Ascending aorta (tissue), 2 donors: Measurements from ENCODE around the gene SYCN. TPM values are rescaled to one million over a fixed set of nuclear protein-coding genes. Genes with fewer than 3 reads are reported as not detected.

Experiments
- DNase-seq, 2 donors: peaks; one replicate each; pipeline ENCODE4 v3.0.0-alpha.2; 2019; ENCODE audit warnings: low spot score in 2 of 2
- H3K27ac ChIP-seq, 2 donors: fragments of 200-600 bp; sonication (generic); one replicate each; pipeline ENCODE4 v1.5.1; 2016 to 2017; ENCODE audit warnings: mild to moderate bottlenecking in 1 of 2
- H3K27me3 ChIP-seq: fragments of 200-600 bp; sonication (generic); one replicate; pipeline ENCODE4 v1.5.1; 2017
- H3K36me3 ChIP-seq, 2 donors: fragments of 200-600 bp; sonication (generic); one replicate each; pipeline ENCODE4 v1.5.1; 2016
- H3K4me1 ChIP-seq, 2 donors: fragments of 200-600 bp; sonication (generic); one replicate each; pipeline ENCODE4 v1.5.1; 2016 to 2017; ENCODE audit warnings: mild to moderate bottlenecking in 1 of 2
- H3K4me3 ChIP-seq, 2 donors: fragments of 200-600 bp; sonication (generic); one replicate each; pipeline ENCODE4 v1.5.1; 2016 to 2017; ENCODE audit warnings: mild to moderate bottlenecking in 1 of 2
- H3K9me3 ChIP-seq, 2 donors: fragments of 200-600 bp; sonication (generic); one replicate each; pipeline ENCODE4 v1.5.1; 2016
- intact Hi-C: fragments of 100-400 bp; cut with DNase I; formaldehyde crosslinking; loops from one replicate; pipeline ENCODE4 v1.15.1; 2023
- total RNA-seq: library from RNA; depleted of rRNA; stranded (reverse); fragments of >200 nt; gene quantifications from one replicate; pipeline ENCODE4 v1.1.0, GENCODE V29; 2016
- TF ChIP-seq, protein P1 (sequence below), 3 experiments: fragments of 200-600 bp in 2 of 3; fragments of 450-650 bp in 1 of 3; sonication (generic) in 2 of 3; IDR thresholded peaks; one replicate each; pipeline ENCODE4 v1.5.1; 2016 to 2019; ENCODE audit warnings: antibody characterized with exemption in 3 of 3, mild to moderate bottlenecking in 1 of 3, moderate library complexity in 1 of 3

The SYCN gene
- total RNA-seq, 1 donor from 2014 or later: not detected

DNA sequence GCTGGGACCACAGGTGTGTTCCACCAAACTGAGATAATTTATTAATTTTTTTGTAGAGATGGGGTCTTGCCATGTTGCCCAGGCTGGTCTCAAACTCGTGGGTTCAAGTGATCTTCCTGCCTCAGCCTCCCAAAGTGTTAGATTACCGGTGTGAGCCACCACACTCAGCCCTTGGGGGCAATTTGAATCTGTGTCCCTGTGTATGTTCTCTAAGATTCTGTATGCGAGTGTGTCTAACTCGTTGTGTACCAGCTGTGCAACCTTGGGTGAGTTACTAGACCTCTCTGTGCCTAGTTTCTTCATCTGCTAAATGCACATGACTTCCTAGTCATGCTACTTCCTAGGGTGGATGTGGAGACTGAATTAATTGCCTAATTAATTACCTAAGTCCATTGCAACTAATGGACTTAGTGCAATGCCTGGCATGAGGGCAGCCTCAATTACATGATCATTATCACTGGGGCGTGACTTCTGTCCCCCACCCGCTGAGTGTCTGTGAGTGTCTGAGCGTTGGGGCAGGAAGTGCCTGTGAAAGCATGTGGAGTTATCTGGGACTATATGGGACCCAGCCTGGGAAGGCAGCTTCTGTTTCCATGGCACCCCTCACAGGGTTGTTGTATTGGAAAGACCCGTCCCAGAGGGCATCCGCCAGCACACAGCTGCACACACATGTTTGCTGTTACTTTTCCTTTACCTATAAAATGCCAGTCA is 9.1 kb downstream of the SYCN start:
- no peak for DNase-seq
- peaks cover 13% of the 10 kb centered on the region for H3K27me3 ChIP-seq
- no peaks in the 10 kb centered on the region for H3K9me3 ChIP-seq
- TF ChIP-seq, protein P1, sequence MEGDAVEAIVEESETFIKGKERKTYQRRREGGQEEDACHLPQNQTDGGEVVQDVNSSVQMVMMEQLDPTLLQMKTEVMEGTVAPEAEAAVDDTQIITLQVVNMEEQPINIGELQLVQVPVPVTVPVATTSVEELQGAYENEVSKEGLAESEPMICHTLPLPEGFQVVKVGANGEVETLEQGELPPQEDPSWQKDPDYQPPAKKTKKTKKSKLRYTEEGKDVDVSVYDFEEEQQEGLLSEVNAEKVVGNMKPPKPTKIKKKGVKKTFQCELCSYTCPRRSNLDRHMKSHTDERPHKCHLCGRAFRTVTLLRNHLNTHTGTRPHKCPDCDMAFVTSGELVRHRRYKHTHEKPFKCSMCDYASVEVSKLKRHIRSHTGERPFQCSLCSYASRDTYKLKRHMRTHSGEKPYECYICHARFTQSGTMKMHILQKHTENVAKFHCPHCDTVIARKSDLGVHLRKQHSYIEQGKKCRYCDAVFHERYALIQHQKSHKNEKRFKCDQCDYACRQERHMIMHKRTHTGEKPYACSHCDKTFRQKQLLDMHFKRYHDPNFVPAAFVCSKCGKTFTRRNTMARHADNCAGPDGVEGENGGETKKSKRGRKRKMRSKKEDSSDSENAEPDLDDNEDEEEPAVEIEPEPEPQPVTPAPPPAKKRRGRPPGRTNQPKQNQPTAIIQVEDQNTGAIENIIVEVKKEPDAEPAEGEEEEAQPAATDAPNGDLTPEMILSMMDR (IDR thresholded peaks at IDR 0.05): no peak
- H3K27ac ChIP-seq: no peak overlapping the region
- intact Hi-C loops: no loop called here
- H3K4me3 ChIP-seq: no peak overlapping the region
- no peaks in the 10 kb centered on the region for H3K4me1 ChIP-seq
- H3K36me3 ChIP-seq: no peaks in the 10 kb centered on the region

DNA sequence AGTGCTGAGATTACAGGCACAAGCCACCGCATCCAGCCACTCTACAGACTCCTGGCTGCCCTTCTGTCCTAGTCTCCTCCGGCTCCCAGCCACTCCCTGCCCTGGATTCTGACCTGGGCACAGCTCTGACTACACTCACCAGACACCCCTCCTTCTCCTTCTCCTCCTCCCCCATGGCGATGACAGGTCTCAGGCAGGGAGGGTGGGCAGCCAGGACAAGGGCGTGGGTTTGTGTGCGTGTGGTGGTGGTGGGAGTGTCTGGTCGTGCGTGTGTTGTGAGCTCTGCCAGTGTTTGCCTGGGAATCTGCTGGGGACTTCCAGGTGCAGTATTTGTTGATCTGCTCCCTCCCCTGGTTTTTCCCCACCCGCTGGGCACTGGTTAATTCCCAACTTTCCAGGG is 10.3 kb downstream of the SYCN start:
- no peak overlapping the region for H3K27ac ChIP-seq
- TF ChIP-seq, protein P1 (IDR thresholded peaks at IDR 0.05): no peak
- no peaks in the 10 kb centered on the region for H3K36me3 ChIP-seq
- H3K4me1 ChIP-seq: no peaks in the 10 kb centered on the region
- no peaks in the 10 kb centered on the region for H3K9me3 ChIP-seq
- intact Hi-C loops: no loop called here
- peaks cover 13% of the 10 kb centered on the region for H3K27me3 ChIP-seq
- no peak for DNase-seq
- no peak overlapping the region for H3K4me3 ChIP-seq

DNA sequence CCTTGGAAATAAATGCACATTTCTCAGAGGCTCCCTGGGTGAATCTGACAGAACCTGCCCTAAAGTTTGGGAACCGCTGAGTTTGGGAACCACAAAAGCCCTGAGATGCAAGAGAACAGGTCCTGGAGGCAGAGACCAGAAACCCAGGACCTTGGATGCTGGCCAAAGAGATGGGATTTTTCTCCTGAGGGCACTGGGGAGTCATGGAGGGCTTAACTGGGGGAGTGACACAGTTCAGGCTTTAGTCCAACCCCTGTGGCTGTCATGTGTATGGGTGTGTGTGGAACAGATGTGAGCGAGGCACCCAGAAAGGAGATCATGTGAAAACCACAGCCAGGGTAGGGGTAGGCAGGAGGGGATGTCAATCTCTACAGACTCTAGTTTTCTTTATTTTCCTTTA is 11.2 kb downstream of the SYCN start:
- Histone ChIP-seq H3K27me3 (peaks cover 13% of the 10 kb centered on the region), H3K27ac (no peak overlapping the region), H3K4me1 (no peaks in the 10 kb centered on the region), H3K36me3 (no peaks in the 10 kb centered on the region), H3K4me3 (no peak overlapping the region), H3K9me3 (no peaks in the 10 kb centered on the region)
- DNase-seq: no peak
- TF ChIP-seq, protein P1 (IDR thresholded peaks at IDR 0.05): no peak
- intact Hi-C loops: no loop called here

DNA sequence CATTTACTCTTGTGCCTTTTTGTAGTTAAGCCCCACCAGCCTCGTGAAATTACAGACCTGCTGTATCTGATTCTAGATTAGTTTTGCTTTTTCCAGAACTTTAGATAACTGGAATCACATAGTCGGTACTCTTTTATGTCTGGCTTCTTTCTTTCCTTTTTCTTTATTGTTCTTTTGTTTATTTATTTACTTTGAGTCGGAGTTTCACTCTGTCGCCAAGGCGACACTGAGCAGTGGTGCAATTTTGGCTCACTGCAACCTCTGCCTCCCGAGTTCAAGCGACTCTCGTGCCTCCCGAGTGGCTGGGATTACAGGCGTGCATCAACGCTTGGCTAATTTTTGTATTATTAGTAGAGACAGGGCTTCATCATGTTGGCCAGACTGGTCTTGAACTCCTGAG is 13.3 kb downstream of the SYCN start:
- H3K36me3 ChIP-seq: no peaks in the 10 kb centered on the region
- H3K27me3 ChIP-seq: no peaks in the 10 kb centered on the region
- TF ChIP-seq, protein P1 (IDR thresholded peaks at IDR 0.05): no peak
- H3K4me3 ChIP-seq: no peak overlapping the region
- no peaks in the 10 kb centered on the region for H3K4me1 ChIP-seq
- H3K9me3 ChIP-seq: no peaks in the 10 kb centered on the region
- H3K27ac ChIP-seq: no peak overlapping the region
- DNase-seq: no peak
- intact Hi-C loops: no loop called here

DNA sequence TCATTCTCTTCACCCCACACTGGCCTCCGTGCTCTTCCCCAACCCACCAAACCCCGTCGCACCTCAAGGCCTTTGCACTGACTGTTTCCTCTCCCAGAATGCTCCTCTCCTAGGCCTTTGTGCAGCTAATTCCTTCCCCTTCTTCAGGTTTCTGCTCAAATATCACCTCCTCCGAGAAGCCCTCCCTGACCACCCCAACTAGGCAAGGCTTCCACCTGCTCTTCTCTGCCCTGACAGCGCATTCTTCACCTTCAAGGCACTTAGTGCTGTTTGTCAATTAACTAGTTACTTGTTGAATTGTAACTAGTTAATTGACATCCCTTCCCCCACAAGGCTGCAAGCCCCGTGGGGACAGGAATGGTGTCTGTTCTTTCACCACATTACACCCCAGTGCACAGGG is 15.1 kb downstream of the SYCN start:
- no peak for DNase-seq
- Histone ChIP-seq H3K4me1 (no peaks in the 10 kb centered on the region), H3K9me3 (no peaks in the 10 kb centered on the region), H3K4me3 (no peak overlapping the region), H3K36me3 (no peaks in the 10 kb centered on the region), H3K27ac (no peak overlapping the region), H3K27me3 (no peaks in the 10 kb centered on the region)
- intact Hi-C loops: loop anchor here (10.0 kb wide), 1 partner anchor 136 kb away; the partner anchor contains the start of gene LRFN1
- TF ChIP-seq, protein P1 (IDR thresholded peaks at IDR 0.05): no peak
